ENCODE data around the gene FARP1.

Gene FARP1

GRCh38 chr13:98133946-98134345, 8.9 kb upstream of the FARP1 start:
- no peak for DNase-seq (ENCODE audit: low spot score)

- DNase-seq (ENCODE audit: low spot score), result no peak
Observed at GRCh38 chr13:98134901-98135300, 8.0 kb upstream of the FARP1 start.

GRCh38 chr13:98141091-98141490, 1.8 kb upstream of the FARP1 start:
- no peak for DNase-seq (ENCODE audit: low spot score)

- DNase-seq (ENCODE audit: low spot score), result peak; percentile 66
Observed at GRCh38 chr13:98141509-98142379, 1.1 kb upstream of the FARP1 start.

- peak; percentile 85 for DNase-seq (ENCODE audit: low spot score)
Observed at GRCh38 chr13:98143157-98143553, 261 bp downstream of the FARP1 start.

GRCh38 chr13:98143601-98144026, 720 bp downstream of the FARP1 start:
- peak; percentile 72 for DNase-seq (ENCODE audit: low spot score)

GRCh38 chr13:98144027-98144741, 1.3 kb downstream of the FARP1 start:
- peak; percentile 79 for DNase-seq (ENCODE audit: low spot score)

- DNase-seq (ENCODE audit: low spot score), result no peak
Observed at GRCh38 chr13:98144801-98145350, 2.0 kb downstream of the FARP1 start.

GRCh38 chr13:98147521-98147920, 4.6 kb downstream of the FARP1 start:
- no peak for DNase-seq (ENCODE audit: low spot score)

- no peak for DNase-seq (ENCODE audit: low spot score)
Observed at GRCh38 chr13:98150832-98151479, 8.1 kb downstream of the FARP1 start.

GRCh38 chr13:98155475-98156109, 12.7 kb downstream of the FARP1 start:
- DNase-seq (ENCODE audit: low spot score), result no peak

GRCh38 chr13:98156259-98156658, 13.4 kb downstream of the FARP1 start:
- no peak for DNase-seq (ENCODE audit: low spot score)

GRCh38 chr13:98157188-98157587, 14.3 kb downstream of the FARP1 start:
- no peak for DNase-seq (ENCODE audit: low spot score)

GRCh38 chr13:98157609-98158008, 14.7 kb downstream of the FARP1 start:
- DNase-seq (ENCODE audit: low spot score), result no peak

GRCh38 chr13:98158172-98158899, 15.4 kb downstream of the FARP1 start:
- no peak for DNase-seq (ENCODE audit: low spot score)

- no peak for DNase-seq (ENCODE audit: low spot score)
Observed at GRCh38 chr13:98162935-98163334, 20.0 kb downstream of the FARP1 start.

- DNase-seq (ENCODE audit: low spot score), result no peak
Observed at GRCh38 chr13:98169331-98169730, 26.4 kb downstream of the FARP1 start.

- no peak for DNase-seq (ENCODE audit: low spot score)
Observed at GRCh38 chr13:98171900-98172589, 29.2 kb downstream of the FARP1 start.

GRCh38 chr13:98172590-98173422, 29.9 kb downstream of the FARP1 start:
- no peak for DNase-seq (ENCODE audit: low spot score)
